RWPE2 (cell line): ENCODE data around the gene MKRN3.
A peak's percentile ranks its signal among the peaks of the same experiment; 100 is the strongest.
"Not testable (repeated sequence)": the region's sequence is repeated elsewhere in the genome, so short reads cannot be mapped to it uniquely, and the experiment has no call there.

Experiments used
- ATAC-seq: fragments of 200-7000 bp; cut with Tn5 transposase; 3 replicates; pipeline ENCODE4 v1.9.1; 2021; ENCODE audit warnings: low read depth
- DNase-seq: peaks from one replicate; pipeline ENCODE4 v3.0.0-alpha.2; 2020; ENCODE audit warnings: low spot score
- H3K27ac ChIP-seq: fragments of 450-650 bp; 2 replicates; pipeline ENCODE4 v1.5.1; 2017; ENCODE audit warnings: mild to moderate bottlenecking; ENCODE audit not compliant: poor library complexity, severe bottlenecking
- H3K27me3 ChIP-seq: fragments of 250-450 bp; sonication (Bioruptor Pico); 2 replicates; pipeline ENCODE4 v1.5.1; 2021; ENCODE audit warnings: mild to moderate bottlenecking, moderate library complexity; ENCODE audit not compliant: insufficient read depth, poor library complexity, severe bottlenecking
- H3K36me3 ChIP-seq: fragments of 250-450 bp; sonication (Bioruptor Pico); 2 replicates; pipeline ENCODE4 v1.5.1; 2020; ENCODE audit warnings: low read depth, mild to moderate bottlenecking, moderate library complexity
- H3K4me1 ChIP-seq: fragments of 250-450 bp; sonication (Bioruptor Pico); 2 replicates; pipeline ENCODE4 v1.5.1; 2021; ENCODE audit warnings: mild to moderate bottlenecking, moderate library complexity; ENCODE audit not compliant: insufficient read depth, poor library complexity, severe bottlenecking
- H3K4me3 ChIP-seq: fragments of 250-450 bp; sonication (Bioruptor Pico); 2 replicates; pipeline ENCODE4 v1.5.1; 2021; ENCODE audit warnings: mild to moderate bottlenecking, moderate library complexity; ENCODE audit not compliant: severe bottlenecking
- H3K9me3 ChIP-seq: fragments of 250-450 bp; sonication (Bioruptor Pico); 2 replicates; pipeline ENCODE4 v1.5.1; 2021; ENCODE audit warnings: mild to moderate bottlenecking, moderate library complexity; ENCODE audit not compliant: severe bottlenecking
- TF ChIP-seq, protein P1 (sequence below): fragments of 450-650 bp; IDR thresholded peaks from one replicate; pipeline ENCODE4 v1.5.1; 2017; ENCODE audit warnings: mild to moderate bottlenecking, moderate library complexity; ENCODE audit not compliant: poor library complexity, severe bottlenecking

MKRN3 gene

DNA sequence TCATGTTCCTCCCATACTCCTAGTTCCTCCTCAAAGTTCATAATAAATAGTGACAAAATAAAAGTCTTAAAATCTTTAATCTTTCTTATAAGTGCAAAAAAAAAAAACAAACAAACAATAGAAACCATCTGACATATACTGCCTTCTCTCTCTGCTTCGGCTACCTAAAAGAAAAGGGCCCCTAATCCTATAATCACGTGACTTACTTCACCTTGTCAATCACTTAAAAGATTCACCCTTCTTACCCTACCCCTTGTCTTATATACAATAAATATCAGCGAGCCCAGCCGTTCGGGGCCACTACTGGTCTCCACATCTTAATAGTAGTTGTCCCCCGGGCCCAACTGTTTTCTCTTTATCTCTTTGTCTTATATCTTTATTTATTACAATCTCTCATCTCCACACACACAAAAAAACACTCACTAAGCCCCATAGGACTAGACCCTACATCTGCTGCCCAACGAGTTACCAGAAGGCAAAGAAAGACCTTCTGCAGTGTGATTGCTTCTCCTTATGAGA lies 28.8 kb downstream of the MKRN3 start:
- no peak overlapping the region for H3K27ac ChIP-seq
- peaks cover 6% of the 10 kb centered on the region for H3K27me3 ChIP-seq
- TF ChIP-seq, protein P1, sequence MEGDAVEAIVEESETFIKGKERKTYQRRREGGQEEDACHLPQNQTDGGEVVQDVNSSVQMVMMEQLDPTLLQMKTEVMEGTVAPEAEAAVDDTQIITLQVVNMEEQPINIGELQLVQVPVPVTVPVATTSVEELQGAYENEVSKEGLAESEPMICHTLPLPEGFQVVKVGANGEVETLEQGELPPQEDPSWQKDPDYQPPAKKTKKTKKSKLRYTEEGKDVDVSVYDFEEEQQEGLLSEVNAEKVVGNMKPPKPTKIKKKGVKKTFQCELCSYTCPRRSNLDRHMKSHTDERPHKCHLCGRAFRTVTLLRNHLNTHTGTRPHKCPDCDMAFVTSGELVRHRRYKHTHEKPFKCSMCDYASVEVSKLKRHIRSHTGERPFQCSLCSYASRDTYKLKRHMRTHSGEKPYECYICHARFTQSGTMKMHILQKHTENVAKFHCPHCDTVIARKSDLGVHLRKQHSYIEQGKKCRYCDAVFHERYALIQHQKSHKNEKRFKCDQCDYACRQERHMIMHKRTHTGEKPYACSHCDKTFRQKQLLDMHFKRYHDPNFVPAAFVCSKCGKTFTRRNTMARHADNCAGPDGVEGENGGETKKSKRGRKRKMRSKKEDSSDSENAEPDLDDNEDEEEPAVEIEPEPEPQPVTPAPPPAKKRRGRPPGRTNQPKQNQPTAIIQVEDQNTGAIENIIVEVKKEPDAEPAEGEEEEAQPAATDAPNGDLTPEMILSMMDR: no peak
- no peaks in the 10 kb centered on the region for H3K4me1 ChIP-seq
- peaks cover 3% of the 10 kb centered on the region for H3K9me3 ChIP-seq
- ATAC-seq: no peak
- no peak for DNase-seq
- no peak overlapping the region for H3K4me3 ChIP-seq
- no peaks in the 10 kb centered on the region for H3K36me3 ChIP-seq

DNA sequence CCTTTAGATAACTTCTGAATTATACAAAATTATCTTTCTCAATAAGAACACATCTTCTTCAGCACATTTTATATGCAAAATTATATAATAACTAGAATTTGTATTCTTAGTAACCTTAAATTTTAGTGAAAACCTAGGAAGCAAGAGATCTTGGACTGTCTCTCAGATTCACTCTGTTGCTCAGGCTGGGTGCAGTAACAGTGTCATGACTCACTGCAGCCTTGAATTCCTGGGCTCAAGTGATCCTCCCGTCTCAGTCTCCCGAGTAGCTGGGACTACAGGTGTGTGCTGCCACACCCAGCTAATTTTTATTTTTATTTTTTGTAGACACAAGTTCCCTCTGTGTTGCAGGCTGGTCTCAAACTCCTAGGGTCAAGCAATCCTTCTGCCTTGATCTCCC lies 29.9 kb downstream of the MKRN3 start:
- H3K36me3 ChIP-seq: no peaks in the 10 kb centered on the region
- peaks cover 3% of the 10 kb centered on the region for H3K9me3 ChIP-seq
- no peak overlapping the region for H3K27ac ChIP-seq
- H3K27me3 ChIP-seq: peaks cover 6% of the 10 kb centered on the region
- TF ChIP-seq, protein P1: no peak
- DNase-seq: no peak
- peak; percentile 50; the same call in 2 of the 3 replicates for ATAC-seq
- H3K4me3 ChIP-seq: no peak overlapping the region
- H3K4me1 ChIP-seq: no peaks in the 10 kb centered on the region

DNA sequence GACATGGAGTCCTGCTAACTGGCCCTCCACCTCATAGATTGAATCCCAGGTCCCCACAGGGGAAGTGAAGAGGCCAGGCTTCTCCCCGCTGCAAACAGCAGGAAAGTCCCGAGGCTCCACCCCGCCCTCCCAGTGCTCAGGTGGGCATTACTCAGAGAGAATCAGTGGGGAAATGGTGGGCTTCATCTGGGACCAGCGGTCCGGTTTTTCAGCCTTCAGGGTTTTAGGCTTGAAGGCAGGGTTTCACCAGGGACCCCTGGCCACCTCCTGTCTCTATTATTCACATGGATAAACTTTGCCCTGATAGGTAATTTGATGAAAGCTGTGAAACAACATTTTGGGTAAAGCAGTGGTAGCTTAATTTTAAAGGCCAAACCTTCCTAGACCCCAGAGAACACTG lies 31.3 kb downstream of the MKRN3 start:
- H3K4me1 ChIP-seq: no peaks in the 10 kb centered on the region
- no peaks in the 10 kb centered on the region for H3K36me3 ChIP-seq
- TF ChIP-seq, protein P1: no peak
- no peak overlapping the region for H3K4me3 ChIP-seq
- no peak overlapping the region for H3K27ac ChIP-seq
- peaks cover 6% of the 10 kb centered on the region for H3K27me3 ChIP-seq
- H3K9me3 ChIP-seq: peaks cover 3% of the 10 kb centered on the region
- no peak for ATAC-seq
- DNase-seq: no peak

DNA sequence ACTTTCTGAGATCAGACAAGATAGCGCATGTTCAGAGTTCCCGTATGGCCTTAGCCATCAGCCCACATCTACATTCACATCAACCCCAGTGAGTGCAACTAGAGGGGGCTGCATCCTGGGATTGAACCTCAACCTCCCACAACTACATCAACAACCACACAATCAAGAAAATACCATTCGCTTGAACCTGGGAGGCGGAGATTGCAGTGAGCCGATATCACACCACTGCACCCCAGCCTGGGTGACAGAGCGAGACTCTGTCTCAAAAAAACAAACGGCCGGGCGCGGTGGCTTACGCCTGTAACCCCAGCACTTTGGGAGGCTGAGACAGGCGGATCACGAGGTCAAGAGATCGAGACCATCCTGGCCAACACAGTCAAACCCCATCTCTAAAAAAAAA lies 31.8 kb downstream of the MKRN3 start:
- H3K27ac ChIP-seq, H3K27me3 ChIP-seq, ATAC-seq, H3K9me3 ChIP-seq, H3K4me3 ChIP-seq, H3K36me3 ChIP-seq, DNase-seq, H3K4me1 ChIP-seq: not testable (repeated sequence)

DNA sequence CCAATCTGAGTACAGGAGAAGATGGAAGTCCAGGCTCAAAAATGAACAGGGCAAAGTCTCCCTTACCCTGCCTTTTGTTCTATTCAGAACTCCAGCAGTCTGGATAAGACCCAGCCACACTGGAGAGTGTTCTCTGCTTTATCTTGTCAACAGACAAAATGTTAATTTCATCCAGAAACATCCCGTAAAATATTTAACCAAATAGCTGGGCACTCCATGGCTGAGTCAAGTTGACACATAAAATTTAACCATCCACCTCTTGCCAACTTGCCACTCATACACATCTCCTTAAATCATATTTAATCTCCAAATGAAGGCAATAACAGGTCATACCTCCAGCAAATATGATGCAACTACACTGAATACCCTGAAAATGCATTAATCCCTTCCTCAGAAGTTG lies 33.6 kb downstream of the MKRN3 start:
- Histone ChIP-seq H3K27me3 (peaks cover 6% of the 10 kb centered on the region), H3K36me3 (no peaks in the 10 kb centered on the region), H3K4me3 (no peak overlapping the region), H3K9me3 (peaks cover 3% of the 10 kb centered on the region), H3K27ac (no peak overlapping the region), H3K4me1 (no peaks in the 10 kb centered on the region)
- DNase-seq (no peak), ATAC-seq (no peak)
- TF ChIP-seq, protein P1: no peak
